Measurements from ENCODE around the gene ENAH. TPM values are rescaled to one million over a fixed set of nuclear protein-coding genes. Genes with fewer than 3 reads are reported as not detected.

Gene ENAH
- total and polyA plus RNA-seq, 2 donors (not counting 1 experiment from before 2014, with no cell fraction given): 85.0 to 210 TPM

GRCh38 chr1:225506727-225507126 lies 146.2 kb downstream of the ENAH start:
- Histone ChIP-seq H3K27me3 (ENCODE audit: control insufficient read depth, insufficient read depth, low read length) (no peaks in the 10 kb centered on the region), H3K79me2 (ENCODE audit: control insufficient read depth, insufficient read depth, low read length) (no peaks in the 10 kb centered on the region), H3K9me3 (ENCODE audit: control insufficient read depth, insufficient read depth, low read depth, low read length) (no peaks in the 10 kb centered on the region), H4K20me1 (ENCODE audit: control insufficient read depth, extremely low read depth, insufficient read depth, low read length) (no peaks in the 10 kb centered on the region), H3K4me3 (replicated peaks in 1 of 4; ENCODE audit: control extremely low read depth in 1 of 4, insufficient read depth in 1 of 4, low read depth in 3 of 4, low read length in 4 of 4) (no peak overlapping the region), H3K36me3 (ENCODE audit: control insufficient read depth, insufficient read depth, low read length) (no peaks in the 10 kb centered on the region), H3K27ac (ENCODE audit: insufficient read depth, low read length) (no peak overlapping the region), H3K9ac (ENCODE audit: insufficient read depth, low read length) (no peak overlapping the region), H3K4me1 (ENCODE audit: control insufficient read depth, extremely low read depth, insufficient read depth, low read length) (peaks cover 6% of the 10 kb centered on the region), H2AFZ (ENCODE audit: low read length) (no peak overlapping the region), H3K4me2 (ENCODE audit: extremely low read depth, insufficient read depth, low read length) (no peak overlapping the region)
- TF ChIP-seq EZH2 (IDR thresholded peaks at IDR 0.05; ENCODE audit: low read length, missing control alignments) (no peak), CTCF (conservative IDR thresholded peaks at IDR 0.05 in 1 of 2, IDR thresholded peaks at IDR 0.05 in 1 of 2; ENCODE audit: low read depth in 1 of 2, low read length in 2 of 2) (no peak)
- DNase-seq (ENCODE audit: low read depth in 2 of 2): no peak

GRCh38 chr1:225504776-225505175 lies 148.1 kb downstream of the ENAH start:
- Histone ChIP-seq H3K4me3 (replicated peaks in 1 of 4; ENCODE audit: control extremely low read depth in 1 of 4, insufficient read depth in 1 of 4, low read depth in 3 of 4, low read length in 4 of 4) (no peak overlapping the region), H3K4me2 (ENCODE audit: extremely low read depth, insufficient read depth, low read length) (no peak overlapping the region), H3K9ac (ENCODE audit: insufficient read depth, low read length) (no peak overlapping the region), H3K9me3 (ENCODE audit: control insufficient read depth, insufficient read depth, low read depth, low read length) (no peaks in the 10 kb centered on the region), H3K27ac (ENCODE audit: insufficient read depth, low read length) (no peak overlapping the region), H4K20me1 (ENCODE audit: control insufficient read depth, extremely low read depth, insufficient read depth, low read length) (no peaks in the 10 kb centered on the region), H3K79me2 (ENCODE audit: control insufficient read depth, insufficient read depth, low read length) (no peaks in the 10 kb centered on the region), H2AFZ (ENCODE audit: low read length) (no peak overlapping the region), H3K36me3 (ENCODE audit: control insufficient read depth, insufficient read depth, low read length) (no peaks in the 10 kb centered on the region), H3K4me1 (ENCODE audit: control insufficient read depth, extremely low read depth, insufficient read depth, low read length) (peaks cover 6% of the 10 kb centered on the region), H3K27me3 (ENCODE audit: control insufficient read depth, insufficient read depth, low read length) (no peaks in the 10 kb centered on the region)
- no peak for DNase-seq (ENCODE audit: low read depth in 2 of 2)
- TF ChIP-seq EZH2 (IDR thresholded peaks at IDR 0.05; ENCODE audit: low read length, missing control alignments) (no peak), CTCF (conservative IDR thresholded peaks at IDR 0.05 in 1 of 2, IDR thresholded peaks at IDR 0.05 in 1 of 2; ENCODE audit: low read depth in 1 of 2, low read length in 2 of 2) (no peak)

- no peak overlapping the region for H3K4me3 ChIP-seq (replicated peaks in 1 of 4; ENCODE audit: control extremely low read depth in 1 of 4, insufficient read depth in 1 of 4, low read depth in 3 of 4, low read length in 4 of 4)
- no peak overlapping the region for H3K27ac ChIP-seq (ENCODE audit: insufficient read depth, low read length)
- H3K9ac ChIP-seq (ENCODE audit: insufficient read depth, low read length): no peak overlapping the region
- no peak for TF ChIP-seq EZH2 (IDR thresholded peaks at IDR 0.05; ENCODE audit: low read length, missing control alignments)
- TF ChIP-seq CTCF (conservative IDR thresholded peaks at IDR 0.05 in 1 of 2, IDR thresholded peaks at IDR 0.05 in 1 of 2; ENCODE audit: low read depth in 1 of 2, low read length in 2 of 2): no peak
- no peak overlapping the region for H3K4me2 ChIP-seq (ENCODE audit: extremely low read depth, insufficient read depth, low read length)
- no peak for DNase-seq (ENCODE audit: low read depth in 2 of 2)
- H3K27me3 ChIP-seq (ENCODE audit: control insufficient read depth, insufficient read depth, low read length): no peaks in the 10 kb centered on the region
- H3K36me3 ChIP-seq (ENCODE audit: control insufficient read depth, insufficient read depth, low read length): peaks cover 2% of the 10 kb centered on the region
- H3K4me1 ChIP-seq (ENCODE audit: control insufficient read depth, extremely low read depth, insufficient read depth, low read length): peaks cover 2% of the 10 kb centered on the region
- H3K79me2 ChIP-seq (ENCODE audit: control insufficient read depth, insufficient read depth, low read length): no peaks in the 10 kb centered on the region
- H4K20me1 ChIP-seq (ENCODE audit: control insufficient read depth, extremely low read depth, insufficient read depth, low read length): no peaks in the 10 kb centered on the region
- no peak overlapping the region for H2AFZ ChIP-seq (ENCODE audit: low read length)
- no peaks in the 10 kb centered on the region for H3K9me3 ChIP-seq (ENCODE audit: control insufficient read depth, insufficient read depth, low read depth, low read length)
Measured at GRCh38 chr1:225500624-225501192, 152.2 kb downstream of the ENAH start.

All from fibroblast of lung (primary cell).